HL-60/S4 treated with retinoic acid at 250 ng/mL for 4 days and 3 days (cell line): ENCODE measurements around the gene PACRGL.
"Not testable (repeated sequence)": the region's sequence is repeated elsewhere in the genome, so short reads cannot be mapped to it uniquely, and the experiment has no call there.

Source experiments
- in situ Hi-C: fragments of 300-500 bp; cut with MboI; formaldehyde crosslinking; loops from 2 replicates; pipeline ENCODE4 v1.7.0; 2022; ENCODE audit warnings: low sequenced_read_pairs

PACRGL gene

GRCh38 chr4:20723019-20723418, 22.8 kb downstream of the PACRGL start:
- in situ Hi-C loops, result no loop called here

- in situ Hi-C loops, result no loop called here
Observed at GRCh38 chr4:20723463-20723862, 23.2 kb downstream of the PACRGL start.

GRCh38 chr4:20724915-20725314, 24.7 kb downstream of the PACRGL start:
- in situ Hi-C loops, result no loop called here

- in situ Hi-C loops, result no loop called here
Observed at GRCh38 chr4:20735931-20736330, 35.7 kb downstream of the PACRGL start.

GRCh38 chr4:20746000-20746399, 45.7 kb downstream of the PACRGL start:
- in situ Hi-C loops, result not testable (repeated sequence)

- in situ Hi-C loops, result no loop called here
Observed at GRCh38 chr4:20752641-20753040, 52.4 kb downstream of the PACRGL start.

- in situ Hi-C loops, result no loop called here
Observed at GRCh38 chr4:20754036-20754435, 53.8 kb downstream of the PACRGL start.

- in situ Hi-C loops, result no loop called here
Observed at GRCh38 chr4:20760053-20760452, 59.8 kb downstream of the PACRGL start.

- in situ Hi-C loops, result no loop called here
Observed at GRCh38 chr4:20761382-20761781, 61.1 kb downstream of the PACRGL start.

- in situ Hi-C loops, result no loop called here
Observed at GRCh38 chr4:20761826-20762225, 61.6 kb downstream of the PACRGL start.

GRCh38 chr4:20764366-20764992, 64.2 kb downstream of the PACRGL start:
- in situ Hi-C loops, result no loop called here

GRCh38 chr4:20773144-20773997, 73.1 kb downstream of the PACRGL start:
- in situ Hi-C loops, result no loop called here

- in situ Hi-C loops, result no loop called here
Observed at GRCh38 chr4:20778896-20779295, 78.6 kb downstream of the PACRGL start.

GRCh38 chr4:20783134-20783533, 82.9 kb downstream of the PACRGL start:
- in situ Hi-C loops, result not testable (repeated sequence)

GRCh38 chr4:20787940-20788665, 87.8 kb downstream of the PACRGL start:
- in situ Hi-C loops, result no loop called here
